HEK293T (cell line): Measurements from ENCODE around the gene LRRC27.

Source experiments
- BHLHE40 ChIP-seq: fragments of 450-650 bp; IDR thresholded peaks from 2 replicates; pipeline ENCODE4 v1.6.1; 2016; ENCODE audit warnings: mild to moderate bottlenecking, moderate library complexity, borderline replicate concordance
- CTBP1 ChIP-seq: fragments of 450-650 bp; IDR thresholded peaks from 2 replicates; pipeline ENCODE4 v1.6.1; 2016; ENCODE audit warnings: borderline replicate concordance
- FOXM1 ChIP-seq: fragments of 450-650 bp; IDR thresholded peaks from 2 replicates; pipeline ENCODE4 v1.6.1; 2017; ENCODE audit warnings: mild to moderate bottlenecking, borderline replicate concordance
- LEF1 ChIP-seq: fragments of 450-650 bp; IDR thresholded peaks from 2 replicates; pipeline ENCODE4 v1.6.1; 2017; ENCODE audit warnings: mild to moderate bottlenecking, borderline replicate concordance
- PKNOX1 ChIP-seq: fragments of 450-650 bp; IDR thresholded peaks from 2 replicates; pipeline ENCODE4 v1.6.1; 2016
- SP1 ChIP-seq: fragments of 450-650 bp; IDR thresholded peaks from 2 replicates; pipeline ENCODE4 v1.6.1; 2017
- TARDBP ChIP-seq: fragments of 450-650 bp; IDR thresholded peaks from 2 replicates; pipeline ENCODE4 v1.6.1; 2016

DNA sequence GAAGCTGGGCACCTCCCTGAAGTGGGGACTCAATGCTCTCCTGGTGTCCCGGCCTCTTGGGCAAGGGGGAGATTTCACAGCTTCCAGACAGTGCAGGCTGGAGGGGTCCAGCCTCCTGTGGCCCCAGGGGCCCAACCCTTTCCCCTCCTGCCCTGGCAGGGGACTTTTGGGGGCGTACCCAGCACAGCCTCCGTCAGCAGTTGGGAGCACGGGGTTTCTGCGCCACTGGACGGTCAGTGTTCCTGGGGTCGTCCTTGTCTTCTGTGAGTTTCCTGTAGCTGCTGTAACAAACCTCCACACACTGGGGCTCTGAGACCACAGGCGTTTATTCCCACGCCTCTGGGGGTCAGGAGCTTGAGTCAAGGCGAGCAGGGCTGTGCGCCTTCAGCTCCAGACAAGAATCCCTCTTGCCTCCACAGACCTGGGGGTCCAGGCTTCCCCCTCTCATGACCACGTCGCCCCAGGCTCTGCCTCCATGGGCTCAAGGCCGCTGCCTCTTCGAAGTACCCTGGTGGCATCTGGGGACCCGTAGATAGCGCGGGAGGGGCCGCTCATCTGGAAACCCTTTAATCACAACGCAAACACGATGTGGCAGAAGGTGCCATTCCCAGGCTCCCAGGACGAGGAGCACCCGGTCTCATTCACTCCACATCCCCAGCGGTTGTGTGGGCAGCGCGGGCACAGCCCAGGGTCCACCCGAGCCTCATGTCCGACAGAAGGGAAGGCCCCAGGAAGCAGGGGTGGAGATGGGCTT is 79.0 kb downstream of the LRRC27 start:
- TF ChIP-seq CTBP1 (no peak), BHLHE40 (no peak), PKNOX1 (no peak), TARDBP (no peak), FOXM1 (no peak), SP1 (no peak), LEF1 (no peak)
